Measurements from ENCODE around the gene SYT17.

Gene SYT17

GRCh38 chr16:19252904-19253303, 84.9 kb downstream of the SYT17 start:
- TF ChIP-seq NFIC (IDR thresholded peaks at IDR 0.05) (no peak), CREB1 (IDR thresholded peaks at IDR 0.05; ENCODE audit: low read depth) (no peak), RAD21 (IDR thresholded peaks at IDR 0.05; ENCODE audit: low read depth) (no peak), YY1 (IDR thresholded peaks at IDR 0.05; ENCODE audit: low read depth) (no peak), TCF12 (IDR thresholded peaks at IDR 0.05; ENCODE audit: low read depth) (no peak), FOXM1 (IDR thresholded peaks at IDR 0.05; ENCODE audit: borderline replicate concordance, low read depth) (no peak), EGR1 (IDR thresholded peaks at IDR 0.05) (no peak), TAF1 (IDR thresholded peaks at IDR 0.05; ENCODE audit: low read depth) (no peak), TEAD4 (IDR thresholded peaks at IDR 0.05) (no peak), ZBTB7A (IDR thresholded peaks at IDR 0.05; ENCODE audit: low read depth) (no peak), CEBPB (IDR thresholded peaks at IDR 0.05) (no peak)
- TF ChIP-seq, protein P1, sequence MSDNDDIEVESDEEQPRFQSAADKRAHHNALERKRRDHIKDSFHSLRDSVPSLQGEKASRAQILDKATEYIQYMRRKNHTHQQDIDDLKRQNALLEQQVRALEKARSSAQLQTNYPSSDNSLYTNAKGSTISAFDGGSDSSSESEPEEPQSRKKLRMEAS (IDR thresholded peaks at IDR 0.05), result no peak
- TF ChIP-seq, protein P2, sequence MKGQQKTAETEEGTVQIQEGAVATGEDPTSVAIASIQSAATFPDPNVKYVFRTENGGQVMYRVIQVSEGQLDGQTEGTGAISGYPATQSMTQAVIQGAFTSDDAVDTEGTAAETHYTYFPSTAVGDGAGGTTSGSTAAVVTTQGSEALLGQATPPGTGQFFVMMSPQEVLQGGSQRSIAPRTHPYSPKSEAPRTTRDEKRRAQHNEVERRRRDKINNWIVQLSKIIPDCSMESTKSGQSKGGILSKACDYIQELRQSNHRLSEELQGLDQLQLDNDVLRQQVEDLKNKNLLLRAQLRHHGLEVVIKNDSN (IDR thresholded peaks at IDR 0.05), result no peak

DNA sequence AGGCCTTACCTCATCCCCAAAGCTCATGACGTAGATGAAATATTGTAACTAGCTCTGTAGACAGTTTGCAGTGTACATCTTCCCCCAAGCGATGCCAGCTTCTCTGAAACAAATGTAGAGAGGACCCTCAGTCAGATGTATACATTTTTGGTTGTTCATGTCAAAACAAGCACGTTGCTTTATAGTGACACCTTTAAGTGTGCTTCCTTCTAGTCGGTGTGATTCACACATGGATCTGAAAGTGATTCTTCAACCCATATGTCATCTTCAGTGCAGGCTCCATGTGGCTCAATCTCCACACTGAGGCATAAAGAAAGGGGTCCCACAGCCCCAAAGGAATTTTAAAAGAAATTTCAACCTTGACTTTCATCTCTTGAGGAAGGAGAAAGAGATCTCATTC, 86.6 kb downstream of the SYT17 start:
- TF ChIP-seq TAF1 (IDR thresholded peaks at IDR 0.05; ENCODE audit: low read depth), result no peak
- TF ChIP-seq CREB1 (IDR thresholded peaks at IDR 0.05; ENCODE audit: low read depth), result no peak
- TF ChIP-seq, protein P2 (IDR thresholded peaks at IDR 0.05), result no peak
- TF ChIP-seq FOXM1 (IDR thresholded peaks at IDR 0.05; ENCODE audit: borderline replicate concordance, low read depth), result no peak
- no peak for TF ChIP-seq REST (IDR thresholded peaks at IDR 0.05; ENCODE audit: low read depth)

DNA sequence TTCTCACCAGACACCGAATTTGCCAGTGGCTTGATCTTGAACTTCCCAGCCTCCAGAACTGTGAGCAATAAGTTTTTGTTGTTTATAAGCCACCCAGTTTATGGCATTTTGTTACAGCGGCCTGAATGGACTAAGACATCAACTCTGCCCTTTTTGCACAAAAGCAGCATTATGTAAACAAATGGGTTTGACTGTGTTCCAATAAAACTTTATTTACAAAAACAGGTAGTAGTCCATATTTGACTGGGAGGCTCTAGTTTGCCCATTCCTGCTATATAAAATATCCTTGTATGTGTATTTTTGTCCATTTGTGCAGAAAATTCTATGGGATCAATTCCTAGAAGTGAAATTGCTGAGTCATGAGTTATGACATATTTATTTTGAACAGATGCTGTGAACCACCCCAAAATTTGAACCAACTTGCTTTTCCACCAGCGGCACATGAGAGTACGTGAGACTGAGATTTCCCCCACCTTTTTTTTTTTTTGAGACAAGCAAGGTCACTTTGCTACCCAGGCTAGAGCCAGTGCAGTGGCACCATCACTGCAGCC, 96.2 kb downstream of the SYT17 start:
- no peak for TF ChIP-seq CEBPB (IDR thresholded peaks at IDR 0.05)
- TF ChIP-seq ZBTB7A (IDR thresholded peaks at IDR 0.05; ENCODE audit: low read depth), result no peak
- TF ChIP-seq, protein P1 (IDR thresholded peaks at IDR 0.05), result no peak

- TF ChIP-seq CEBPB (IDR thresholded peaks at IDR 0.05) (no peak), TCF12 (IDR thresholded peaks at IDR 0.05; ENCODE audit: low read depth) (no peak), ZBTB7A (IDR thresholded peaks at IDR 0.05; ENCODE audit: low read depth) (no peak), TEAD4 (IDR thresholded peaks at IDR 0.05) (no peak), CREB1 (IDR thresholded peaks at IDR 0.05; ENCODE audit: low read depth) (no peak), EGR1 (IDR thresholded peaks at IDR 0.05) (no peak), FOXM1 (IDR thresholded peaks at IDR 0.05; ENCODE audit: borderline replicate concordance, low read depth) (no peak), TAF1 (IDR thresholded peaks at IDR 0.05; ENCODE audit: low read depth) (no peak), EP300 (IDR thresholded peaks at IDR 0.05; ENCODE audit: borderline replicate concordance) (no peak), NFIC (IDR thresholded peaks at IDR 0.05) (no peak), YY1 (IDR thresholded peaks at IDR 0.05; ENCODE audit: low read depth) (no peak)
- TF ChIP-seq, protein P1 (IDR thresholded peaks at IDR 0.05), result no peak
- TF ChIP-seq, protein P2 (IDR thresholded peaks at IDR 0.05), result no peak
Measured at GRCh38 chr16:19265380-19265930, 97.4 kb downstream of the SYT17 start.

GRCh38 chr16:19266774-19267173, 98.7 kb downstream of the SYT17 start:
- TF ChIP-seq, protein P1 (IDR thresholded peaks at IDR 0.05), result no peak
- no peak for TF ChIP-seq REST (IDR thresholded peaks at IDR 0.05; ENCODE audit: low read depth)
- no peak for TF ChIP-seq YY1 (IDR thresholded peaks at IDR 0.05; ENCODE audit: low read depth)
- TF ChIP-seq NFIC (IDR thresholded peaks at IDR 0.05), result no peak
- TF ChIP-seq EGR1 (IDR thresholded peaks at IDR 0.05), result no peak
- TF ChIP-seq FOXM1 (IDR thresholded peaks at IDR 0.05; ENCODE audit: borderline replicate concordance, low read depth), result no peak
- no peak for TF ChIP-seq CREB1 (IDR thresholded peaks at IDR 0.05; ENCODE audit: low read depth)
- TF ChIP-seq TCF12 (IDR thresholded peaks at IDR 0.05; ENCODE audit: low read depth), result no peak
- TF ChIP-seq CEBPB (IDR thresholded peaks at IDR 0.05), result no peak
- TF ChIP-seq TEAD4 (IDR thresholded peaks at IDR 0.05), result no peak
- TF ChIP-seq RAD21 (IDR thresholded peaks at IDR 0.05; ENCODE audit: low read depth), result no peak
- no peak for TF ChIP-seq TAF1 (IDR thresholded peaks at IDR 0.05; ENCODE audit: low read depth)
- no peak for TF ChIP-seq ZBTB7A (IDR thresholded peaks at IDR 0.05; ENCODE audit: low read depth)
